Measurements from ENCODE around the gene MECR. TPM values are rescaled to one million over a fixed set of nuclear protein-coding genes. Genes with fewer than 3 reads are reported as not detected.

Gene MECR
- total RNA-seq, 1 donor from 2014 or later = 13.5 TPM

DNA sequence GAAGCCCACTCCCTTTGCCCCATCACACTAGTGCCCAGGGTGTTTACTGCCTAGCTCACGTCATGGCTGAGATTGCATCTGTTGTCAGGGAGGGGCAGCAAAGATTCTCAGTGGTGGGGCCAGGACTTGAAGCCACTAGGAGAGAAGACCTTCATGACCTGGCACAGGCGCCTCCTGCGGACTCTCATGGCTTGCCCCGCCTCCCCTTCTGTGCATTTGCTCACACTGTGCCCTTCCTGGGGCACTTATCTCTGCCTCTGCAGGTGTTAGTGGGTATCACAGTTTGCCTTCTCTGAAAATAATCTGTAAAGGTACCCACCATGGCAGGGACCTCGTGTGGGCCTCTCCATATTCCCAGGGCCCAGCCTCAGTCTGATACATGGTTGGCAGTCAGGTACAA is 25.7 kb upstream of the MECR start:
- DNase-seq (ENCODE audit: low spot score in 2 of 2) (no peak), FAIRE-seq (no peak)

DNA sequence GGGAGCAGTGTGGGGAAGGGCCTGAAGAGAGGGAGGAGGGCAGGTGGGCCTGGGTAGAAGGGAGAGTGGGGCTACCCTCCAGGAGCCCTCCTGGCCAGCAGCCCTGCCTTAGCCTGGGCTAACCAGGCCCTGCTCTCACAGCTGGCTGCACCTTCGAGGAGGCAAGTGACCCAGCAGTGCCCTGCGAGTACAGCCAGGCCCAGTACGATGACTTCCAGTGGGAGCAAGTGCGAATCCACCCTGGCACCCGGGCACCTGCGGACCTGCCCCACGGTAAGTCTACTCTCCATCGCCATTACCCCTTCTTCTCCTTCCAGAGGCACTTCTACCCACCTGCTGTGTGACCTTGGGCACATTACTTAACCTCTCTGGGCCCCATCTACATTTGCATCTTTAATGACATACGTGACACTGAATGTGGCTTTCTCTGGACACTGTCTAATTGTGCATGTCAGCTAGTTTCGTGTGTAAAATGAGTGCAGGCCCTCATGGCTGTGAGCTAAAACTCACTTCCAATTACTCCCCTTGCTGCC is 24.5 kb upstream of the MECR start:
- FAIRE-seq (no peak), DNase-seq (ENCODE audit: low spot score in 2 of 2) (no peak)

DNA sequence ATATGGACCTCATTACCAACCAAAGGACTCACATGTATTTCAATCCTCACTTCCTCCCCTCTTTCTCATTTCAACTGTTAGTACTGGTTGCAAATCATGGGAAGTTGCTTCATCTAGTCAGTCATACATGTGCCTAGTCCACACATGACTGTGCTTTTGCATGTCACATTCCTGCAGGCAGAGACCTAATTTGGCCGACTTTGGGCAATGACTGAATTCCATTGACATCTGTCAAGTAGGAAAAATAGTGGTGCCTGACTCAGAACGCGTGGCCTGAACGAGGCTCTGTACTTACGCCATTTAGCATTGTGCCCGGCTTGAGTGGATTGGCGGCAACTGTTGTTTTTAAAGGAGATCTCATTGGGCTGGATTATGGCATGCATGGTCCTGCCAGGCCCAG is 23.6 kb upstream of the MECR start:
- no peak for FAIRE-seq

DNA sequence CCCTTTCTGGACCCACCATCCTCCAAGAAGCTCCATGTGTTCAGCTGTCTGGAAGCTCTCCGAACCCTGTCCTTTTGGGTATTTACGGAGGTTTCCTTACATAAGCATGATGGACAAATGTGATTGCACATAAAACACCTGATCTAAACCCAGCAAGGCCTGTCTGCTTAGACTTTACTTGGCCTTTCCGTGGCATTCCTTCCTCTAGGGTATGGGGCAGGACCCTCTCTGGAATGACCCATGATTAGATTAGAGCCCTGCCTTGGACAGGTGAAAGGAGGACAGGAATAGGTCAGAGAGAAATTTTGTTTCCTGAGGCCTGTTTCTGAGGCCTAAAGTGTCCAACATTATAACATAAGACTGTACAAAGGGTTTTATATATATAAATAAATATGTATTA is 22.4 kb upstream of the MECR start:
- DNase-seq (ENCODE audit: low spot score in 2 of 2) = no peak

More for the DNA sequence above, 23.6 kb upstream of the MECR start:
- no peak for DNase-seq (ENCODE audit: low spot score in 2 of 2)

DNA sequence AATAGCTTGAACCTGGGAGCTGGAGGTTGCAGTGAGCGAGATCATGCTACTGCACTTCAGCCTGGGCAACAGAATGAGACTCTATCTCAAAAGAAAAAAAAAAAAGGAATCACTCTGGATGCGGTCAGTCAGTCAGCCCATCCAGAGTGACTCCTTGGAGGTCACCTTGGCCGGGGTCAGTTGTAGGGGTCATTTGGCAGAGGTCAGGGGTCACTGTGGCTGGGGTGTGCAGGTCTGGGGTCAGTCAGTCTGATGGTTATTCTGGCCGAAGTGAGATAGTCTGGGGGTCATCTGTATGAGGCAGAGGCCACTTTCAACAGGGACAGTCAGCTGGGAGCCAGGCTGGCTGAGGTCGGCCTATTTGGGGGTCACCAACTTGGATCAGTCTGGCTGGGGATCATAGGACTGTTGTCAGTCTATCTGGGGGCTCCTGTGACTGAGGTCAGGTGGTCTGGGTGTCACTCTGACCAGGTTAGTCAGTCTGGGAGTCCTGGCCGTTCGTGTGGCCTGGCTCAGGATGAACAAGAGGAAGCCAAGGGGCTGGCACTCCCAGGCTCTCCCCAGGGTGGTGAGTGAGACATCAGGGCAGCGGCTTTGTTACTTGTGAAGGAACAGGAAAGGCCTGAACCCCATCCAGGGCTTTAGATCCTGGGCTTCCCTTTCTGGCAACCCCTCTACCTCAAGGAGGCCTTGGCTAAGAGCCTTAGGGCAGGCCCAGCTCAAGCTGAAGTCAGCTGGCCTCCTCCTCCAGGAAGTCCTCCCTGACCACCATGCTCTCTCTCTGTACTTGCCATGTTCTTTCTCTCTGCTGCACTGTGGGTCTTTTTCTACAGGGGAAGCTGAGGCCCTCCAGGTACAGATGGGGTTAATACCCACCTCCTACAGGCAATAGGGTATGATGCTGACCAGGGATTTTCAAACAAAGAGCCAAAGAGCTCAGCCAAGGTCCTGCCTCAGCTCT is 20.7 kb upstream of the MECR start:
- FAIRE-seq = no peak
- DNase-seq (ENCODE audit: low spot score in 2 of 2) = no peak

More for the DNA sequence above, 22.4 kb upstream of the MECR start:
- no peak for FAIRE-seq

DNA sequence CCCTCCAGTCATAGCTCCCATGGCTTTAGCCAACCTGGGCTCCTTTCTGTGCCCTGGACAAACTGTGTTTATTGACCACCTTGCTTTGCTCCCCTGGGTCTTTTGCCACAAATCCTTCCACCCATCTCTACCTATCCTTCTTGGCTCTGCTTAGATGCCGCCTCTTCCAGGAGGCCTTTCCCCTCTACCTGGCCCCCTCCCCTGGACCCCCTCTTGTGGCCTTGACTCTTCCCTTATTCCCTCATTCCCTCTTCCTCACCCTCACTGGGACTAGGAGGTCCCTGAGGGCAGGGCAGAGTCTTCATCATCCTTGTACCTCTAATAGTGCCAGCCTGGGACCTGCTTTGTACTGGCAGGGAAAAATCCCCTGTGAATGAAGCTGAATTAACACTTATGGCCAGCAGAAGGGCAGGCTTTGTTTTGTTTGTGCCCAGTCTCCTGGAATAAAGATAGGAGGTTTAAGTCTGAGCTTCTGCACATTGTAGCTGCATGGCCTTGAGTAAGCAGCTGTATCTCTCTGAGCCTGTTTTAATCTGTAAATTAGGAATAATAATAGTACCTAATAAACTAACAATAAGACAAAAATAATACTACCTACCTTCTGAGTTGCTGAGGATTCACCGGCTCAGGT is 19.3 kb upstream of the MECR start:
- no peak for DNase-seq (ENCODE audit: low spot score in 2 of 2)
- no peak for FAIRE-seq

DNA sequence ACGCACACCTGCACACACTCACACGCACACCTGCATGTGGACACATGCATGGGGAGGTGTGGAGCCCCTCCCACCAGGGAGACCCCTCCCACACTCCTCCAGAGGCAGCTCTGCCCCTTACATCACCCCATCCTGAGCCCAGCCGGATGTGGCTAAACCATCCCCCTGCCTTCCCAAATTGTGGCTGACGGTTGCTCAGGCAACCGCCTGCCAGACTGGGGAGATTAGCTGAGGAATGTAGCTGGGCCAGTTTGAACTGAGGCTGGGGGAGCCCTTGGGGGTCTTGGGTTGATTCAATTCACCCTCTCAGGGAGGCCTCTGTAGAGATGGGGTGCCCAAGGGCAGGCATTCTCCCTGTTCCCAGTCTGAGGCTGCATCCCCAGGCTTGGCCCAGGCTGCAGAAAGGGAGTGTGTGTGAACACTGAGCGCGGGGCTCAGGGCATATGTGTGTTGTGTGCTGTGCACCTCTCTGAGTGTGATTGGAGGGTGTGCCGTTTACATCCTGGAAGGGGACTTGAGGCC is 18.5 kb upstream of the MECR start:
- no peak for DNase-seq (ENCODE audit: low spot score in 2 of 2)
- FAIRE-seq = no peak

DNA sequence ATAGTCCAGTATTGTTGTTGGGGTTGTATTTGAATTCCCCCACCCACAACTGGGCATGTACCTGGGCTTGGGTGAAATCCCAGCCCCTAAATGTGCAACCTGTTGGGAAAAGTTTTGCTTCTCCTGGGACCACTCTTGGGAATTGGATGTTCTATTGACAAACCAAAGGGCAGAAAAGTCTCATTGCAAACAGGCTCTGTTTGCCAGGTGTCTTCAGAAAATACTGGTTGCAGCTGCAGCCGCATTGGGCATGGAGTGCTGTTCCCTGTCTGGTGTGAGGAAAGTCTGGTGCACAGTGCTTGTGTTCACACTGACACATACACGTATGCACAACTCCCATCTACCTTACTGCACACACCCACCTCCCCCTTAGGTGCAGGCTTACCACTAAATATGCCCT is 17.7 kb upstream of the MECR start:
- FAIRE-seq (no peak), DNase-seq (ENCODE audit: low spot score in 2 of 2) (no peak)

DNA sequence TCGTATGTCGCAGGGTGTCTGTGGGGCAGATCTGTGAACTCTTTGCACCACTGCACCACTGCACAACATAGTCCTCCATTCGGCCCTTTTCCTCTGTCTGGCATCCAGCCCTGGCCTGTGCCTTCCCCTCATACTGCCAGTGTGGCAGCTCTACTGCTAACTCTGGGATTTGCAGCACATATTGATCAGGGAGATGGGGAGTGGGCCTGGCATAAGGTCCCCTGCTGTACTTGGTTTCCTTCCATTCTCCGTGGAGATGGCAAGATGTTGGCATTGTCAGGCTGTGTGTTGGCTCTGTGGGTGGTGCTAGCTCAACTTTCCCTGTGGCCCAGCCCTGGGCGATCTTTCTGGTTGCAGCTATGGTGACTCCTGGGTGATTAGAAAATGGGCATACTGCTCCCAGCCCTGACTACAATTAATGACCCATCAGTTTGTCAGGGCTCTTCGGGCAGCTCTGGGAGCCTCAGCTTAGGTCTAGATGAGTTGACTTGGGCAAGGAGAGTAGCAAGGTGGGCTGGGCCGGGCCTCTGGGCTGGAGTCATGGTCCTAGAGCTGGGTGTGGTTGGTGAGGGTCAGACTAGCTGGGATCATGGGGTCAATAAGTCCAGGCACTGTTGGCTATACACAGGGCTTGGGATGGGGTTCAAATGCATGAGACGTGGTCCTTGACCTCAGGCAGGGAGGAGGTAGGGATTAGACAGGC is 17.0 kb upstream of the MECR start:
- FAIRE-seq (no peak), DNase-seq (ENCODE audit: low spot score in 2 of 2) (no peak)

DNA sequence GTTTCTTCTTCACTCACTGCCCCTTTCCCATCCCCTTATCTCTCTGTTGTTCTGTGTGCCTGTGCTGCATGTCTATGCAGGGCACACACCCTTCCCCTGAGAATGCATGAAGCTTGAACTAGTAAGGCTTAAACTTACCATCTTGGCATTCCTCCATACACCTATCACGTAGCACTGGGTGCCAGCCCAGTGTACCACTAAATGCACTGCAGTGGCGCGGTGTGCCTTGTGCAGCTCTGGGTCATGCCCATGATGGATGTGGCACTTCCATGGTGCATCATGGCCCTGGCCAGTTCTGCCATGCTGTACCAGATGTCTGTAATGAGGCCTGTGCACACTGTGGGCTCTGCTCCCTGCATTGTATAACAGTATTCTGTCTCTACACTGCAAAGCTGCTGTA is 16.3 kb upstream of the MECR start:
- DNase-seq (ENCODE audit: low spot score in 2 of 2) = no peak
- FAIRE-seq = no peak

DNA sequence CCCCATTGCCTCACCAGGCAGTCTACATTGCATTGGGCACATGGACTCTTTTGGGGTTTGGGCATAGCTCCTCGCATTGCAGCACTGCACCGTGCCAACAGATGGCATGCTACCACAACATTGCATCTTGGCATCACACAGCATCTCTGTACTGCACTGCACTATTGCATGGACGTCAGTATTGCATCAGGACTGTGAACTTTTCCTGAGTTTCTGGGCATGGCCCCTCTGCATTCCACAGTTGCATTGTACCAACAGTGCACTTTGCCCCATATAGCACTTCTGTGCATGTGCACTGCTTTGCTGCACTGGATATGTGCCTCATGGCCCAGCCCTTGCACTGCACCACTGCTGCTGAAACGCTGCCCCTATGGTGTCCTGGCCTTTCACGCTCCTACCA is 15.1 kb upstream of the MECR start:
- no peak for FAIRE-seq

DNA sequence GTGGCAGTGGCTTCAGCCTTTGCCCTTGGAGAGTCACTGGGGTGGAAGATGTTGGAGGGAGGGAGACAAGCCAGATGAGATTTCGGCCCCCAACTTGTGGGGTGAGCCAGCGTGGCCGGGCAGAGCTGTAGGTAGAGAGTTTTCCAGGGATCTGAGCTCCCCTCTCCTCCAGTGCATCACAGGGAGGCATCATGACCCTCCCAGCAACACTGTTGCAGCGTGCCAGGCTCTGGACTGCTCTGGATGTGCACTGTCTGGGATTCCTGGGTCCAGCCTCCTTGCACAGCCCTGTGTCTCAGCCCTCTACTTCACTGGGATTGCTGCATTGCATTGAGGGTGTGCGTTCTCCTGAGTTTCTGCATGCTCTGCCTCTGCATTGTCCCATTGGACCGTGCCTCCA is 14.5 kb upstream of the MECR start:
- FAIRE-seq (no peak), DNase-seq (ENCODE audit: low spot score in 2 of 2) (no peak)

More for the DNA sequence above, 15.1 kb upstream of the MECR start:
- peak; percentile 57 to 68 for DNase-seq (ENCODE audit: low spot score in 2 of 2)

DNA sequence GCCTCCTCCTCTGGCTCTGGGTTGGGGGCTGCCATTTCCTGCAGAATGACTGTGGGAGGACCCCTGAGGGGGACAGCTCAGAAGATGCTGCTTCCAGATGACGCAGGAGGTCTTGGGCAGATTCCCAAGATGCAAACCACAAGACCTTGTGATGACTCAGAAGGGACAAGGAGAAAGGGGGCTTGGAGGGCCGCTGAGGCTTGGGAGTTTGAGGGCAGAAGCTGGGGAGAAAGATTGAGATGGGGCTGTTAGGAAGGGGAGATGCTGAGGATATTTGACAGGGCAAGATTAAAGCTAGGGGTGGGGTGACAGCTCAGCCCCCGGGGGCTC is 13.1 kb upstream of the MECR start:
- FAIRE-seq (no peak), DNase-seq (ENCODE audit: low spot score in 2 of 2) (no peak)

DNA sequence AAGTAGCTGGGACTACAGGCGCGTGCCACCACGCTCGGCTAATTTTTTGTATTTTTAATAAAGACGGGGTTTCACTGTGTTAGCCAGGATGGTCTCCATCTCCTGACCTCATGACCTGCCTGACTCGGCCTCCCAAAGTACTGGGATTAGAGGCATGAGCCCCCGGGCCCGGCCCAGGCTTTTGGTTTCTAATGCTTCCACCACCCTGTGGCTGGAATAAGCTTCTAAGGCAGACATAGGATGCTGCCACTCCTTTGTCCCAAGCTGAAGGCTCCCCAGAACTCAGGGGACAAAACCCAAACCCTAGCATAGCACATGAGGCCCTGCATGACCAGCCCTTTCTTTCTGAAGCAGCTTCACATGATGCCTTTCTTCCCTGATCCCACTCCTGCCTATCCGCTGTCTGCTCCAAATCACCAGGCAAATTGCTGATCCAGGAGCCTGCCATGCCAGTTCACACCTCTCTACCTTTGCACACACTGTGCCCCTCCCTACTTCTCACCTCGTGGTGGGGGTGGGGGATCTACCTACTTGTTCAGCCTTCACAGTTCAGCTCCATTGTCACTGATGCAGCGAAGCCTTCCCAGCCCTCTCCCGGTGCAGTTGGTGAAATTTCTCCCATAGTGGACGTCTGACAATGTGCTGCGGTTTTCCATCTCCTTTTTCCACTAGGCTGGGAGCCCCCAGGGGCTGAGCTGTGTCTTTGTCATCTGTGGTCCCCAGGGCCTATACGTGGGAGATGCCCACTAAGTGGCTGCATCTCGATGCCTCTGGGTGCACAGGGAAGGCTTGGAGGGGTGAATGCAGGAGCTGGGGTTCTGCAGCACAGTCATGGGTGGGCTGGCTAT is 12.5 kb upstream of the MECR start:
- DNase-seq (ENCODE audit: low spot score in 2 of 2) (no peak), FAIRE-seq (no peak)

DNA sequence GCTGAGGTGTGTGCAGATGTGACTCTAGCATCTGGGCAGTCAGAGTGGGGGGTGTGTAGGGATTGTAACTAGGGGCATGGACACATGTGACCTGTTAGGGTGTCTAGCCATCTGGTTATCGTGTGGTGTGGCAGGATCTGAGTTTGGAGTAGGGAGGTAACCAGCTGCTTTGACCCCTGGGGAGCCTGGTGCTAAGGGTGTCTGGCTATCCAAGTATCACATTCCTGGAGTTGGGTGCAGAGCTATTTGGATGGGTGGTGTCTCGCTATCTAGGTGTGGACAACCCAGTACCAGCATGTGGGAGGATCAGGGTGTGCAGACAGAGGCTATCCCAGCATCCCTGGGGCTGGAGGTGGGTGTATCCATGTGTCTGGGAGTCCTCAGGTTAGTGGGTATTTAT is 10.3 kb upstream of the MECR start:
- FAIRE-seq (no peak), DNase-seq (ENCODE audit: low spot score in 2 of 2) (no peak)

DNA sequence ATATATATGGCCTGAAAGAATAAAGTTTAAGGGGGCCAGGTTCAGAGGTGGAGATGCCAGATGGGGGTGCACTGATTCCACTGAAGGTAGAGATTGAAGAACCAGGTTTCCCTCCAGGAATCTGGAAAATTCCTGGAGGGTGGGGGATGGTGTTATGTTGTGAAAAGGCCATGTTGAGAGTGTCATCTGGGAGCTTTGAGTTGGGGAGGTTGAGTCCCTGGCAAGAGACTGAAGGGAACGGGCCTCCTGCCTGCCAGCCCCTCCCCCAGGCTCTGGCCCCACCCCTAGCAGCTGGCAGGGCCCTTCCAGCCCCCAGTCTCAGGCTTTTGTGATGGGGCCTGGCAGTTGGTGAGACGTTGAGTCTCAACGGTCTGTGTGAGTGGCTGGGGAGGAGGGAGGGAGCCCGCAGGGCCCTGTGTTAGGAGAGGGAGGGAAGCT is 9.7 kb upstream of the MECR start:
- FAIRE-seq = no peak

DNA sequence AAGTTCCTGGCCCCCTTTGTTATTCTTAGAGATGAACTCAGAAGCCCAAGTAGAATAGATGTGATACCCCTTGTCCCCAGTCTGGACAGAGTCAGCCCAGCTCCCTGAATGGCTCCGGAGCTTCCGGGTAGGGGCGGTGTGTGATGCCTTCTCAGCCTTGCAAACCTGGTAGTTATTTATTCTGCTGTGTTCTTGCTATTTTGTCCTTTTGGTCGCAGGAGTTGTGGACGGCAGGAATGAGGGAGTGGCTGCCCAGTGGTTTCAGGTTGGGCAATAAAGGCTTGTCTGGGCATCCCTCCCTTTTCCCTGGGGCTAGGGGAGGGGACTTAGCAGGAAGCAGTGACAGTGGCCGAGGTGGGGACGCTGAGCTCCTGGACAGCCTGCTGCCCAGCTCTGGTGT is 8.4 kb upstream of the MECR start:
- FAIRE-seq = no peak
- DNase-seq (ENCODE audit: low spot score in 2 of 2) = no peak

More for the DNA sequence above, 9.7 kb upstream of the MECR start:
- DNase-seq (ENCODE audit: low spot score in 2 of 2) = no peak

DNA sequence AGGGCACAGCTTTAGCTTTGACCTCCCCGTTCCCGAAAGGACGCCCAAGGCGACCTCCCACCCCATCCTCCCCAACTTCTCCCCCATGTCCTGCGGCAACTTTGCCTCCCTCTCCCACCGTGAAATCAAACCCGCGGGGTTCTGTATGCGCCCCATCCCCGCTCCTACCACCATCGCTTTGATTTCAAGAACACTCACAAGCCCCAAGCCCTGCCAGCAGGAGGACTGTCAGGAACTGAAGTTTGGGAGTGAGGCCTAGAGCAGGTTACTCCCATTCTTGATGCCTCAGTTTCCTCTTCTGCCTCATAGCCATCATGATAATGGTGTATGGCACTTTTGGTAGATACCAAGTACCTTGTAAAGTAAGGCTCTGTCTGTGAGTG is 7.9 kb upstream of the MECR start:
- DNase-seq (ENCODE audit: low spot score in 2 of 2) (no peak), FAIRE-seq (no peak)

DNA sequence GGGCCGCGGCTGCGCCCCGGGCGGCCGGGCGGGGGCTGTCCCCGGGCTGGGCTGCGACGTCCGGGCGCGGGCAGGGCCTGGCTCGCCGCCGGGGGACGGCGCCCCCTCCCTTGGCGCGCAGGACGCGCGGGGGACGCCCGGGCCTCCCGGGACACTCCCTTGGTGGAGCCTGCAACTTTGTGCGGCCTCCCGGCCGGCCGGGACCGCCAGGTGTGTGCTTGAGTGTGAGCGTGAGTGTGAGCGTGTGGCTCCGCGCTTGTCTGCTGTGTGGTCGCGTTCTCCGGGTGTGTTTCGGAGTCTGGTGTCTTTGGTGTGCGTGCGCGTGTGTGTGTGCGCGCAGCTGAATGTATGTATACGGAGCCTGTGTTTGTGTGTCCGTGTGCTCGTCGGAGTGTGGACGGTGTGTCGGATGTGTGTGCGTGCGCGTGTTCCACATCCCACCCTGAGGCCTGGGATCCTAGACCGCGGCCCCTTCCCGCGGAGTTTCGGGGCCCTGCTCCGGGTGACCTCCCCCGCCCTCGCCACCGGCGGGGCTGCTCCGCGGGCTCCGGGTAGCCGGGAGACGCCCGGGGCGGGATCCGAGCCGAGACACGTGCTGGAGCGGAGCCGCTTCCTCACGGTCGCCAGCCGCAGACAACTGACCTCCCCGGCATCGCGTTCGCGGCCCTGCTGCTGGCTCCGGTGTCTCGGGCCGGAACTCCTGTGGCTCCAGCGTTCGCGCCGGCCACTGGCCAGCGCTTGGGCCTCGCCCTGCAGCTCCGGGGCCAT is 7.3 kb upstream of the MECR start:
- FAIRE-seq (no peak), DNase-seq (ENCODE audit: low spot score in 2 of 2) (peak; percentile 50 to 54)
